Measurements from ENCODE around the gene HOXC11. TPM values are rescaled to one million over a fixed set of nuclear protein-coding genes. Genes with fewer than 3 reads are reported as not detected.

HOXC11 gene
- total and polyA plus RNA-seq, 2 experiments from 2014 or later, result not detected

- Histone ChIP-seq H3K4me2 (no peak overlapping the region), H3K9me2 (ENCODE audit: insufficient read depth) (no peaks in the 10 kb centered on the region), H3K27ac (ENCODE audit: low read depth) (no peak overlapping the region), H3K79me2 (replicated peaks; ENCODE audit: insufficient read depth) (no peaks in the 10 kb centered on the region), H4K20me1 (replicated peaks; ENCODE audit: insufficient read depth) (peaks cover 84% of the 10 kb centered on the region), H3K36me3 (ENCODE audit: insufficient read depth) (no peaks in the 10 kb centered on the region), H3K4me3 (no peak overlapping the region), H2AFZ (no peak overlapping the region), H3K27me3 (ENCODE audit: insufficient read depth) (peaks cover 100% of the 10 kb centered on the region), H3K4me1 (ENCODE audit: insufficient read depth) (peaks cover 28% of the 10 kb centered on the region; the same call in 1 of the 2 replicates), H3F3A (replicated peaks; ENCODE audit: low read depth) (peaks cover 50% of the 10 kb centered on the region)
- Mint-ChIP-seq H3K36me3 (ENCODE audit: low read depth) (no peaks in the 10 kb centered on the region; the same call in 2 of the 3 replicates), H3K9me3 (no peaks in the 10 kb centered on the region; the same call in 2 of the 3 replicates), H3K27me3 (ENCODE audit: insufficient read depth, low read depth, poor library complexity) (peaks cover 100% of the 10 kb centered on the region), H3K27ac (no peak overlapping the region), H3K4me3 (no peak overlapping the region), H3K4me1 (peaks cover 16% of the 10 kb centered on the region)
- peak; percentile 37 for TF ChIP-seq EZH2 (IDR thresholded peaks at IDR 0.05; ENCODE audit: low read depth, unreplicated experiment)
- TF ChIP-seq, protein P1, sequence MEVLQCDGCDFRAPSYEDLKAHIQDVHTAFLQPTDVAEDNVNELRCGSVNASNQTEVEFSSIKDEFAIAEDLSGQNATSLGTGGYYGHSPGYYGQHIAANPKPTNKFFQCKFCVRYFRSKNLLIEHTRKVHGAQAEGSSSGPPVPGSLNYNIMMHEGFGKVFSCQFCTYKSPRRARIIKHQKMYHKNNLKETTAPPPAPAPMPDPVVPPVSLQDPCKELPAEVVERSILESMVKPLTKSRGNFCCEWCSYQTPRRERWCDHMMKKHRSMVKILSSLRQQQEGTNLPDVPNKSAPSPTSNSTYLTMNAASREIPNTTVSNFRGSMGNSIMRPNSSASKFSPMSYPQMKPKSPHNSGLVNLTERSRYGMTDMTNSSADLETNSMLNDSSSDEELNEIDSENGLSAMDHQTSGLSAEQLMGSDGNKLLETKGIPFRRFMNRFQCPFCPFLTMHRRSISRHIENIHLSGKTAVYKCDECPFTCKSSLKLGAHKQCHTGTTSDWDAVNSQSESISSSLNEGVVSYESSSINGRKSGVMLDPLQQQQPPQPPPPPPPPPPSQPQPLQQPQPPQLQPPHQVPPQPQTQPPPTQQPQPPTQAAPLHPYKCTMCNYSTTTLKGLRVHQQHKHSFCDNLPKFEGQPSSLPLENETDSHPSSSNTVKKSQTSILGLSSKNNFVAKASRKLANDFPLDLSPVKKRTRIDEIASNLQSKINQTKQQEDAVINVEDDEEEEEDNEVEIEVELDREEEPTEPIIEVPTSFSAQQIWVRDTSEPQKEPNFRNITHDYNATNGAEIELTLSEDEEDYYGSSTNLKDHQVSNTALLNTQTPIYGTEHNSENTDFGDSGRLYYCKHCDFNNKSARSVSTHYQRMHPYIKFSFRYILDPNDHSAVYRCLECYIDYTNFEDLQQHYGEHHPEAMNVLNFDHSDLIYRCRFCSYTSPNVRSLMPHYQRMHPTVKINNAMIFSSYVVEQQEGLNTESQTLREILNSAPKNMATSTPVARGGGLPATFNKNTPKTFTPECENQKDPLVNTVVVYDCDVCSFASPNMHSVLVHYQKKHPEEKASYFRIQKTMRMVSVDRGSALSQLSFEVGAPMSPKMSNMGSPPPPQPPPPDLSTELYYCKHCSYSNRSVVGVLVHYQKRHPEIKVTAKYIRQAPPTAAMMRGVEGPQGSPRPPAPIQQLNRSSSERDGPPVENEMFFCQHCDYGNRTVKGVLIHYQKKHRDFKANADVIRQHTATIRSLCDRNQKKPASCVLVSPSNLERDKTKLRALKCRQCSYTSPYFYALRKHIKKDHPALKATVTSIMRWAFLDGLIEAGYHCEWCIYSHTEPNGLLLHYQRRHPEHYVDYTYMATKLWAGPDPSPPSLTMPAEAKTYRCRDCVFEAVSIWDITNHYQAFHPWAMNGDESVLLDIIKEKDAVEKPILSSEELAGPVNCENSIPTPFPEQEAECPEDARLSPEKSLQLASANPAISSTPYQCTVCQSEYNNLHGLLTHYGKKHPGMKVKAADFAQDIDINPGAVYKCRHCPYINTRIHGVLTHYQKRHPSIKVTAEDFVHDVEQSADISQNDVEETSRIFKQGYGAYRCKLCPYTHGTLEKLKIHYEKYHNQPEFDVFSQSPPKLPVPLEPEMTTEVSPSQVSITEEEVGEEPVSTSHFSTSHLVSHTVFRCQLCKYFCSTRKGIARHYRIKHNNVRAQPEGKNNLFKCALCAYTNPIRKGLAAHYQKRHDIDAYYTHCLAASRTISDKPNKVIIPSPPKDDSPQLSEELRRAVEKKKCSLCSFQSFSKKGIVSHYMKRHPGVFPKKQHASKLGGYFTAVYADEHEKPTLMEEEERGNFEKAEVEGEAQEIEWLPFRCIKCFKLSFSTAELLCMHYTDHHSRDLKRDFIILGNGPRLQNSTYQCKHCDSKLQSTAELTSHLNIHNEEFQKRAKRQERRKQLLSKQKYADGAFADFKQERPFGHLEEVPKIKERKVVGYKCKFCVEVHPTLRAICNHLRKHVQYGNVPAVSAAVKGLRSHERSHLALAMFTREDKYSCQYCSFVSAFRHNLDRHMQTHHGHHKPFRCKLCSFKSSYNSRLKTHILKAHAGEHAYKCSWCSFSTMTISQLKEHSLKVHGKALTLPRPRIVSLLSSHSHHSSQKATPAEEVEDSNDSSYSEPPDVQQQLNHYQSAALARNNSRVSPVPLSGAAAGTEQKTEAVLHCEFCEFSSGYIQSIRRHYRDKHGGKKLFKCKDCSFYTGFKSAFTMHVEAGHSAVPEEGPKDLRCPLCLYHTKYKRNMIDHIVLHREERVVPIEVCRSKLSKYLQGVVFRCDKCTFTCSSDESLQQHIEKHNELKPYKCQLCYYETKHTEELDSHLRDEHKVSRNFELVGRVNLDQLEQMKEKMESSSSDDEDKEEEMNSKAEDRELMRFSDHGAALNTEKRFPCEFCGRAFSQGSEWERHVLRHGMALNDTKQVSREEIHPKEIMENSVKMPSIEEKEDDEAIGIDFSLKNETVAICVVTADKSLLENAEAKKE (CRISPR knock-in tag; IDR thresholded peaks at IDR 0.05), result no peak
- DNase-seq (ENCODE audit: low spot score) (no peak), ATAC-seq (no peak)
Measured at GRCh38 chr12:53947743-53948142, 25.2 kb upstream of the HOXC11 start.

DNA sequence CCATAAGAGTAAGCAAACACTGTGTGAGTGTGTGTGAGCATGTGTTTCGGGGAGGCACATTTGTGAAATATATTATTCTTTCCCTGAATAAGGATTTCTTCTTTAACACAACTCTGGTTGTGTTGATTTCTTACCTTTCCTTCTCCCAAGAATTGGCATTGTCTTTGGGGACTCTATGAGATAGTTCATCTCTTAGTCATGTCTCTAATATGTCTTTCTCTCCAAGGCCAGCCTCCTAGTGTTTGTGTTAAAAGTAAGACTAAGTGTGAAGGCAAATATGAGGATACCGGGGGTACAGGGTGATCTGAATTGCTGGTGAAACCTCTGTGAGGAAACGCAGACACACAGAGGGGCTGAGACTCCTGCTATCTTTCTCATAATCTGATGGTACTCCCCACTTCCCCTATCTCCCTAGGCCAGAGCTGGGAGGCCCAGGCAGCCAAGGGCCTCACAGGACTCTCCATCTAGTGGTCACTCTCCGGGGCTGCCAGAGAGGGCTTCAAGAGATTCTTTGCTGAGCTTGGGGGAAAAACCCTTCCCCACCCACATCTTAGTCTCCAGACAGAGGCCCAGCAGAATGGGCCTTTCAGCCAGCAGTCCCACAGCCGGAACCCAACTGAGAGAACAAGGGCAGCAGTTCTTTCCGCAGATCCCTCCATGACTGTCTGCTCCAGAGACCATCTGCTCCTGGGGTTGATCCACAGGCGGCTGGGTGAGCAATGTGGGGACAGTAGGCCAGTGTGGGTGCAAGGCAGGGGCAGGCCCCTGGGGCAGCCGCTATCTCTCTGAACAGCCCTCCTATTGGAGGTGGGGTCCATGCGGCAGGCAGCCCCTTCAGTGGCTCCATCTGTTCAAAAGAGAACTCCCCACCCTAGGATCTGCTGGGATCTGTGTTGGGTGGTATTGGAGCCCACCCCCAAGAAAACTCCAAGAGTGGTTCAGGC, 24.0 kb upstream of the HOXC11 start:
- H3K27me3 ChIP-seq (ENCODE audit: insufficient read depth), result peaks cover 100% of the 10 kb centered on the region
- DNase-seq (ENCODE audit: low spot score) (no peak), ATAC-seq (no peak; the same call in 2 of the 3 replicates)
- H3K4me1 ChIP-seq (ENCODE audit: insufficient read depth), result peaks cover 31% of the 10 kb centered on the region
- H3K4me2 ChIP-seq, result peak overlapping the region; percentile 69
- H3K9me3 Mint-ChIP-seq, result 0 out of 3 replicates have a peak, but pooled peaks cover under 1% of the 10 kb centered on the region
- H3K36me3 Mint-ChIP-seq (ENCODE audit: low read depth), result peaks cover 3% of the 10 kb centered on the region; the same call in 1 of the 3 replicates
- H3K9me2 ChIP-seq (ENCODE audit: insufficient read depth), result no peaks in the 10 kb centered on the region
- H3K27me3 Mint-ChIP-seq (ENCODE audit: insufficient read depth, low read depth, poor library complexity), result peaks cover 100% of the 10 kb centered on the region
- peaks cover 80% of the 10 kb centered on the region for H4K20me1 ChIP-seq (replicated peaks; ENCODE audit: insufficient read depth)
- H3K79me2 ChIP-seq (replicated peaks; ENCODE audit: insufficient read depth), result no peaks in the 10 kb centered on the region
- peak overlapping the region; percentile 39; the same call in 1 of the 2 replicates for H3K4me3 ChIP-seq
- H3K36me3 ChIP-seq (ENCODE audit: insufficient read depth), result no peaks in the 10 kb centered on the region
- TF ChIP-seq, protein P2, sequence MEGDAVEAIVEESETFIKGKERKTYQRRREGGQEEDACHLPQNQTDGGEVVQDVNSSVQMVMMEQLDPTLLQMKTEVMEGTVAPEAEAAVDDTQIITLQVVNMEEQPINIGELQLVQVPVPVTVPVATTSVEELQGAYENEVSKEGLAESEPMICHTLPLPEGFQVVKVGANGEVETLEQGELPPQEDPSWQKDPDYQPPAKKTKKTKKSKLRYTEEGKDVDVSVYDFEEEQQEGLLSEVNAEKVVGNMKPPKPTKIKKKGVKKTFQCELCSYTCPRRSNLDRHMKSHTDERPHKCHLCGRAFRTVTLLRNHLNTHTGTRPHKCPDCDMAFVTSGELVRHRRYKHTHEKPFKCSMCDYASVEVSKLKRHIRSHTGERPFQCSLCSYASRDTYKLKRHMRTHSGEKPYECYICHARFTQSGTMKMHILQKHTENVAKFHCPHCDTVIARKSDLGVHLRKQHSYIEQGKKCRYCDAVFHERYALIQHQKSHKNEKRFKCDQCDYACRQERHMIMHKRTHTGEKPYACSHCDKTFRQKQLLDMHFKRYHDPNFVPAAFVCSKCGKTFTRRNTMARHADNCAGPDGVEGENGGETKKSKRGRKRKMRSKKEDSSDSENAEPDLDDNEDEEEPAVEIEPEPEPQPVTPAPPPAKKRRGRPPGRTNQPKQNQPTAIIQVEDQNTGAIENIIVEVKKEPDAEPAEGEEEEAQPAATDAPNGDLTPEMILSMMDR (conservative IDR thresholded peaks at IDR 0.05; ENCODE audit: low read depth in 2 of 2), result peak; percentile 13 to 32; a peak in 3 of 4 replicates
- TF ChIP-seq EZH2 (IDR thresholded peaks at IDR 0.05; ENCODE audit: low read depth, unreplicated experiment), result peak; percentile 75
- peak; percentile 20 for TF ChIP-seq EZH2phosphoT487 (IDR thresholded peaks at IDR 0.05; ENCODE audit: unreplicated experiment)
- TF ChIP-seq STAT1 (IDR thresholded peaks at IDR 0.05; ENCODE audit: unreplicated experiment), result no peak
- H3K27ac Mint-ChIP-seq, result no peak overlapping the region
- no peak overlapping the region for H2AFZ ChIP-seq
- H3K4me3 Mint-ChIP-seq, result no peak overlapping the region; the same call in 2 of the 3 replicates
- H3K27ac ChIP-seq (ENCODE audit: low read depth), result no peak overlapping the region
- H3K4me1 Mint-ChIP-seq, result peaks cover 24% of the 10 kb centered on the region
- H3F3A ChIP-seq (replicated peaks; ENCODE audit: low read depth), result peaks cover 50% of the 10 kb centered on the region

All from GM23338 (cell line).